ENCODE measurements around the gene SNX32.
A peak's percentile ranks its signal among the peaks of the same experiment; 100 is the strongest.

The SNX32 gene

DNA sequence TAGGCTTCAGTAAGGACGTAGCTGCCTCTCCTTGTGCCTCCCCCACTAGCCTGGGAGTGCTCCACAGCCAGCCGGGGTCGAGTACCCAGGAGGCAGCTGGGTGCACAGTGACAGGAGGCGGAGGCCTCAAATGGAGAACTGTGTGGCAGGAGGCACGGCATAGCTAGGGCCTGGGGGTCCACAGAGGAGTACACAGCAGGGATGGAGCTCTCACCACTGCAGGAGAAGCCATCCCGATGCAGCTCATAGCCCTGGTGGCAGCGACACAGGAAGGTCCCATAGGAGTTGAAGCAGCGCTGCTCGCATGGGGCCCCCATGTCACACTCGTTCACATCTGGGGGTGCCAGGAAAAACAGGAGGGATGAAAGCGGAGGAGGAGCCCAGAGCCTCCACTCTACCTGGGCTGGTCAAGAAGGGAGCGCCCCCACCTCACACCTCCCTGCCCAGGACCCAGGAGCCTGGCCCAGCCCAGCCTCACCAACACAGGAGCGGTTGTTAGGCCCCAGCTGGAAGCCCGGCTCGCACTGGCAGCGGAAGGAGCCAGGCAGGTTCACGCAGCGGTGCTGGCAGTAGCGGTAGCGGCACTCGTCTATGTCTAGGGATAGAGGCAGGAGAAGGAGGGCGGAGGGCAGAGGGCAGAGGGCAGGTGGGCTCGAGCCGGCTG is 36.0 kb downstream of the SNX32 start:
- DNase-seq: no peak

DNA sequence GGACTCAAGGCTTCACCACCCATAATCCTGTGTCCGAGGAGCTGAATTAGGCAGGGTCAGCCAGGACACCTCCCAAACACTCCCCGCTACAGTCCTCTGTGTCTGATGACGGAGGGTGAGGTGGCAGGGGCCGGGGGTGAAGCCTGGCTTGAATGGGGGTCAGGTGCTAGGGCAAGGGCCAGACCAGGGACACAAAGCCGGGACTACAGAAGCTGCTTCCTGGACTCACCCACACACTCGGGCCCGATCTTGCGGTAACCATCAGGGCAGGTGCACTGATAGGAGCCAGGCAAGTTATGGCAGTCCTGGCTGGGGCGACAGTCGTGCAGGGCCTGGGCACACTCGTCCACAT is 36.5 kb downstream of the SNX32 start:
- DNase-seq: no peak

DNA sequence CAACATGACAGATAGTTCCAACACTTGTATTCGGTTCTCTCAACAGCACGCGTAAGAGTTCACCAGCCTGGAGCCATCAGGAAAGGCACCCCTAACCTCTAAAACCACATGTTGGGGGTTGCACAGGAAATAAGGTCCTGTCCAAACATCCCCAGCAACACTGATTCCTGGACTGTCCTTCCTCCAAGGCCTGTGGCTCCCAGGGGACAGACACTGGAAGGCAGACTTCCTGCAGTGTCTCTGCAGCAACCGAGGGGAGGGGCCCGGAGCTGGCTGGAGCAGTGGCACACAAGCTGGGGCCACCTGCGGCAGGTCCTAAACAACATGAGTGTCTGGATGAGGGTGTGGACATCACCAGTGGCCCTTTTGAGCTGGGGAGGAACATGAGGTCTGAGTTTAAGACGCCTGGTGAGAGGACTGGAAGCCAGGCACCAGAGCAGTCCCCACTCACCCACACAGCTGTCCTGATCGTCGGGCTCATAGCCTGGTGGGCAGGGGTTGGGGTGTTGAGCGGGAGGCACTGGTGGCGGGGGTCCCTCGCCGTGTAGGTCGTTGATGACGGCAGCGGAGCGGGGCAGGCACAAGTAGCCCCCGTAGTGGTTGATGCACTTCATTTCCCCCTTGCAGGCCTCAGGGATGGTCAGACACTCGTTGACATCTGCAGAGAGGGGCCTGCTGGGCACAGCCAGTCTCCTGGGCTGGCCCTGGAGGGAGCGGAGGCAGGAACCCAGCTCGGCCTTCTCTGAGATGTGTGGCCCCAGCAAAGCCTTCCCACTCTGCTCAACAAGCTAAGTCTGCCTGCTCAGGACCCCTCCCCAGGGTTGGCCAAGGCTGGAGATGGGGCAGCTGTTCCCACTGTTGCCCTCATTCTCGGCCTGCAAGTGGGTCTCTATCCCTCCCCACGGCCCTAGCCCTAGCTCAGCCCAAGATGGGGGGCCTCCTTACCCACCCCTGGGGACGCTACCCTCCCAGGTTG is 37.2 kb downstream of the SNX32 start:
- DNase-seq: peak; percentile 69

DNA sequence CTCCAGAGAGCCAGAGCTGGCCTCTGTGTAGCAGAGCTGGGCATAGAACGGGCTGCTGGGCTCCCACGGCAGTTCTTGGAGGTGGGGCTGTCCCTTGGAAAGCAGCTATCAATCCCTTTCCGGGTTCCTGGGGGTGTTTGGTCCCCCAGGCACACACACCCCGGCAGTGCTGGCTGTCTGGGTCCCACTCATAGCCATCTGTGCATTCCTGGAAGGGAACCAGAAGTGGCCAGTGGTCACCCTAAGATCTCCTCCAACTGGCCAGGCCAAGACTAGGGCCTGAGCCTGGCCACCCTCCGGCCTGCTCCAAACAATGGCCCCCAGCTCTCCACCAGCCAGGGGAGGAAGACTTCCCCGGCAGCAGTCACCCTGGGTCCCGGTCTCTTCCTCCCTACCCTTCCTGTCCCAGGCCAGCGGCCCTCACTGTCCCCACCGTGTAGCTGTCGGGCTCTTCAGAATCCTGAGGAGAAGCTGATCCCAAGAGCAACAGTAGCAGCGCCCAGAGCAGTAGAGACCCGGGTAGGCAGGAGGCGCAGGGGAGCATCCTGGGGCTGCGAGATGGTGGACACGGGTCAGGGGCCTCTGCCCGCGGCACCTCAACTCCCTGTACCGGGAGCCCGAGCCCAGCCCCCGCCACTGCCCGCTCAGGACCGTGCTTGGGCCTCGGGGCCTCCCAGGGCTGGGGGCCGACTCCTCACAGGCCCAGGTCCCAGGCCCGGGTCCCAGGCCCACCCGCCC is 38.2 kb downstream of the SNX32 start:
- no peak for DNase-seq

DNA sequence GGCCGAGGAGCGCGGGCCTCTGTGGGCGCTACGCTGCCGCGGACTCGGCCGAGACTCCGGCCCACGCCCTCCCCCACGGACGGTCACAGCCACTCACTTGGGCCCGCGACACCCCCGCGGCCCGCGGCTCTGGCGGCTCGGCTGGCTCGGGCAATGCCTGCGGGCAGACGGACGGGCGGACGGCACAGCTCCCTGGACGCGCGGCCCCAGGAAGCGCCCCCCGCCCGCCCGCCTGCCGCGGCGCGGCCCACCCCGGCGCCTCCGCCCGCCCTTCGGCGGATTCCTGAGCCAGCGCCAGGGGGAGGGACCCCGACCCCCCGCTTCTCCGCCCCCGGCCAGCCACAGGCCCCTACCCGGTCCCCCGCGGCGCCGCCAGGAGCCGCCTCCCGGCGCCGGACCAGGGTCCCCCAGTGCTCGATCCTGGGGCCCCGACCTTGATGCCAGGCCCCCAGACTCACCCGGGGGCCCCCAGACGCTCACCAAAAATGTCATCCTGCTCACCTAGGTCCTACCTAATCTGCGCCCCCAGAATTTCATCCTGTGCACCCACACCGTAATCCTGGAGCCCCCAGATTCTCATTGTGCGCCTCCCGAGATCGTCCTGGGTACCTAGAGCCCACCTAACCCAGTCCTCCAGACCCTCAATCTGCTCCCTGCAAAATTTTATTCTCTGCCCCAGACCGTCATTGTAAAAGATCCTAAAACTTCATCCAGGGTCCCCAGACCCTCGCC is 39.0 kb downstream of the SNX32 start, which contains the start of gene EFEMP2:
Gene EFEMP2 (minus strand): TSS at position 215 of the 732 bp plus-strand sequence. CDS start 446 bp downstream, outside the sequence.
- DNase-seq: peak; percentile 86

DNA sequence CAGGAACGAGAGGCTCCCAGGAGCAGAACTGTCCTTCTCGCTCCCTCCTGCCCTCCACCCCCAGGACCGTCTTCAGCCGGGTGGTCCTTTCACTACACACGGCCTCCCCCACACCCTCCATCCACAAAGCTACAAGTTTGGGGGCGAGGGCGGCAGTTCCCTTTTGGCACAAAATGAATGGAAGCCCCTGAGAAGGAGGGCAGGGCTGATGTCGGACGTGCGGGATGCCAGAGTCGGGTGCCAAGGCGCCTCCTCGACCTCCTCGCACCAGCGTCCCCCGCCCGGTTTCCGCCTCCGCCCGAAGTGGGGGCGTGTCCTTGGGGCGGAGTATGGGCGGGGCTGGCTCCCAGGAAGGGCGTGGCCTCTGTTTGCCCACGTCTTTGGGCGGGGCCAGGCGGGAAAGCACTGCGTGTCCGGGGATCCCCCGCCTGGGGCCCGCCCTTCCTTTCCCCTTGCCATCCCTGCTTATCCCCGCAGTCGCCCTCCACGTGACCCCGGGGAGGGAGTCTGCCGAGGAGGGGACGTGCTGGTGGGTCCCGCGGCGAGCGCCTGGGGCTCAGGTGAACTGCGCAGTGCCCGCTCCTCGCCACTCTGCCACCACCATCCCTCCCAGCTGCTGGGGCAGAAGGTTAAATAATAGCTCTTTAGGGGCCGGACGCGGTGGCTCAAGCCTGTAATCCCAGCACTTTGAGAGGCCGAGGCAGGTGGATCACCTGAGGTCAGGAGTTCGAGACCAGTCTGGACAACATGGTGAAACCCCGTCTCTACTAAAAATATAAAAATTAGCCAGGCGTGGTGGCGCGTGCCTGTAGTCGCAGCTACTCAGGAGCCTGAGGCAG is 39.8 kb downstream of the SNX32 start:
- DNase-seq: peak; percentile 96

DNA sequence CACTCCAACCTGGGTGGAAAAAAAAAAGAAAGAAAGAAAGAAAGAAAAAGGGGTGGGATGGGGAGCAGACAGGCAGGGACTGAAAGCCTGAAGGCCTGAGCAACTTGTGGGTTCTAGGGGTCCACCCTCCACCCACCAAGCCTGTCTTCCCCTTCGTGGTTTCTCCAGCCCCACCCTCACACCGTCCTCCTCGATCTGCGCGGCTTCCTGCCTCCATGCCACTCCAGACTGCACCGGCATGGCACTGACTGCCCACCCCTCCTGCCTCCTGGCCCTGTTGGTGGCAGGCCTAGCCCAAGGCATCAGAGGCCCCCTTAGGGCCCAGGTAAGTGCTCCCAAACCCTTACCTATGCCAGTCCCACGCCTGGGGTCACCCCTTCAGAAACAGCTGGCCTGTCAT is 45.9 kb downstream of the SNX32 start, which contains the start of gene CTSW:
Gene CTSW (plus strand): TSS at position 221 of the 400 bp plus-strand sequence. CDS start 18 bp downstream, at position 239.
- no peak for DNase-seq

DNA sequence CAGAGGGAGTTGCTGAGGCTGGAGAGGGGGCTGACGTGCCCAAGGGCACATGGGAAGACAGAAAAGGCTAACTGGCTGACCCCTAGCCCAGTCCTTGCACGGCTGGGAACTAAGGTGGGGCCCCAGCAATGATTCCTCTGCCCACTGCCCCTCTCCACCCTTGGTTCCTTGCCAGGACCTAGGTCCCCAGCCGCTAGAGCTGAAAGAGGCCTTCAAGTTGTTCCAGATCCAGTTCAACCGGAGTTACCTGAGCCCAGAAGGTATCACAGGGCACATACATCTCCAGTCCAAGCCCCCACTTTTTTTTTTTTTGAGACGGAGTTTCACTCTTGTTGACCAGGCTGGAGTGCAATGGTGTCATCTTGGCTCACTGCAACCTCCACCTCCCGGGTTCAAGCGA is 46.3 kb downstream of the SNX32 start:
- DNase-seq: no peak

DNA sequence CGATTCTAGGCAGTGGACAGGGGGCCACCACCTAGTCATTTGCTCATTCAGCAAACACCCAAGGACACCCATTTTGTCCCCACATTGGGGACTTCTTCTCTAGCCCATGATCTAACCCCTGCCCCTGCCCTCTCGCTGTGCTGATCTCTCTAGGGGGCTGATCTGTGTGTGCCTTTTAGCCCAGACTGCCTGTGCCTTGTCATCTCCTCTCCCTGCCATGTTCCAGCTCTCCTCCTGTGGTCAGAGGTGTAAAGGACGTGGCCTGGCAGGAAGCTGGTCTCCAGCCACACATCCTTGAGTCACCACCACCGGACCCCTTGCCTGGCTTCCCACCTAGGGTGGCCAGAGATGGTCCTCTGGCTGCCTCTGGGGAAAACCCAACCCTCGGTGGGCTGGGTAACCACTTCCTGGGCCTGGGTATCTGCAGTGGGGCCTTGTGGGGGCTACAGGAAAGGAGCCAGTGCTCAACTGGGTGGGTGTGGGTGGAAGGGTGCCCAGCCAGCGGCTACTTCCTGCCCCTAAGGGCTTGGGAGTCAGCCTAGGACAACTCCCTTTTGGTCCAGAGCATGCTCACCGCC is 47.2 kb downstream of the SNX32 start:
- DNase-seq: no peak

DNA sequence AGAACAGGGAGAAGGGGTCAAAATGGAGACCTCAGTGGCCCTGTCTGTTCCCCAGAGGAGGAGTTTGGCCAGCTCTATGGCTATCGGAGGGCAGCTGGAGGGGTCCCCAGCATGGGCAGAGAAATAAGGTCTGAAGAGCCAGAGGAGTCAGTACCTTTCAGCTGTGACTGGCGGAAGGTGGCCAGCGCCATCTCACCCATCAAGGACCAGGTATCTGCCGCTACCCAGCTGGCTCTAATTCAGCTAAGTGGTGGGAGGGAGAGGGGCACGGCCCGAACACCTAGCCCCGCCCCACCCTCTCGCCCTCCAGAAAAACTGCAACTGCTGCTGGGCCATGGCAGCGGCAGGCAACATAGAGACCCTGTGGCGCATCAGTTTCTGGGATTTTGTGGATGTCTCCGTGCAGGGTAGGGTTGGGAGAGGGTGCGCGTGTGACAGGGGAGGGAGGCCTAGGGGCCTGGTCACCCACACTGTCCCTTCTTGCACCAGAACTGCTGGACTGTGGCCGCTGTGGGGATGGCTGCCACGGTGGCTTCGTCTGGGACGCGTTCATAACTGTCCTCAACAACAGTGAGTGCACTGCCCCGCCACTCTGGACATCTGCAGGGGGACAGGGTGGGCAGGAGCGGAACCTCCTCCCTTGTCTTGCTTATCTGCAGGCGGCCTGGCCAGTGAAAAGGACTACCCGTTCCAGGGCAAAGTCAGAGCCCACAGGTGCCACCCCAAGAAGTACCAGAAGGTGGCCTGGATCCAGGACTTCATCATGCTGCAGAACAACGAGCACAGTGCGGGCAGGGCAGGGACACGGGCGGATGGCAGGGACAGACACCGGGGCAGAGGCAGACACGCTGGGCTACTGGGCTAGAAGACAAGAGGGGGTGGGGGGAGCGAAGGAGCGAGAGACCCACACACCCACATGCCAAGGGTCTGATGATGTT is 48.6 kb downstream of the SNX32 start:
- no peak for DNase-seq

DNA sequence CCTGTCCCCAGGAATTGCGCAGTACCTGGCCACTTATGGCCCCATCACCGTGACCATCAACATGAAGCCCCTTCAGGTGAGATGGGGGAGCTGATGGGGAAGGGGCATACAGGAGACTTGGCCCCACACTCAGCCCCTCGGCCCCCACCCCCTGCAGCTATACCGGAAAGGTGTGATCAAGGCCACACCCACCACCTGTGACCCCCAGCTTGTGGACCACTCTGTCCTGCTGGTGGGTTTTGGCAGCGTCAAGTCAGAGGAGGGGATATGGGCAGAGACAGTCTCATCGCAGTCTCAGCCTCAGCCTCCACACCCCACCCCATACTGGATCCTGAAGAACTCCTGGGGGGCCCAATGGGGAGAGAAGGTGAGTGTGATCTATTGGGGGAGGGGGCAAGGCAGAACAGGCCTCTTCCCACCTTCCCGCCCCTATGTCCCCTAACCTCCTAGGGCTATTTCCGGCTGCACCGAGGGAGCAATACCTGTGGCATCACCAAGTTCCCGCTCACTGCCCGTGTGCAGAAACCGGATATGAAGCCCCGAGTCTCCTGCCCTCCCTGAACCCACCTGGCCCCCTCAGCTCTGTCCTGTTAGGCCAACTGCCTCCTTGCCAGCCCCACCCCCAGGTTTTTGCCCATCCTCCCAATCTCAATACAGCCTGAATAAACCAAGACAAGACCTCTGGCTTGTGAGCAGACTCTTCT is 49.4 kb downstream of the SNX32 start:
- DNase-seq: no peak

DNA sequence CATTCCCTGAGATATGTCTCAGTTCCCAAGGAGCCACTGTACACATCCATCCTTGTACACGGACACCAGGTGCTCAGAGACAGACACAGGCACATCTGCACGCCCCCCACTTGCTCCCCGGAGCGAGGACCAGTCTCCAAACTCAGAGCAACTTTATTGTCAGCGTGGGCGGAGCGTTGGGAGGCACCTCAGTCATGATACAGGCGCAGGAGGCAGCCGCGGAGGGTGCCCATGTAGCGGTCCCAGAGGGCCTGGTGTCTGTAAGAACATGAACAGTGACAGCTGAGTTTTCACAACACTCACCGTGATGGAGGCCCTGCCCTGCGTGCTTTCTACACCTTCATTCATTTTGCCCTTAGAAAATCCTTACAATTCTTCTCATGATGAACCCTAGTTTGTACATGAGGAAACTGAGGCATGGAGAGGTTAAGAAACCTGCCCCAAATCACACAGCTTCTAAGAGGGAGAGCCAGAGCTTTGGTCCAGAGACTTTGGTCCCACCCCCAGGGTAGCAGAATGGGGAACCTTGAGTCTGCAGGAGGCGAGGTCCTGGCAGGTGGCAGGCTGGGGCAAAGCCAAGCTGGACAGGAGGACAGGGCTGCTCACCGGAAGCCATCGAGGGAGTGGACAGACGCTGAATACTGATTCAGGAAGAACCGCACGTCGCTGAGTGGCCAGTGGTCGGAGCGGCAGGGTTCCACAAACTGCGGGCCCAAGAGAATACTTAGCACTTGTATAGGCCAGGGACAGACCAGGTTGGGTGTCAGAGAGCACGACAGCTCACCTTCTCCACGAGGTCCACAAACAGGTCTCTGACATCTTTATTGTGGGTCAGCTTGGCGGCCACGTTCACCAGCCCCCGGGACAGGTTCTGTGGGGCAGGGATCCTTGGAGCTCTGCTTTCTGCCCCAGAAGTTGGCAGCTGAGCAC is 50.3 kb downstream of the SNX32 start:
- no peak for DNase-seq

DNA sequence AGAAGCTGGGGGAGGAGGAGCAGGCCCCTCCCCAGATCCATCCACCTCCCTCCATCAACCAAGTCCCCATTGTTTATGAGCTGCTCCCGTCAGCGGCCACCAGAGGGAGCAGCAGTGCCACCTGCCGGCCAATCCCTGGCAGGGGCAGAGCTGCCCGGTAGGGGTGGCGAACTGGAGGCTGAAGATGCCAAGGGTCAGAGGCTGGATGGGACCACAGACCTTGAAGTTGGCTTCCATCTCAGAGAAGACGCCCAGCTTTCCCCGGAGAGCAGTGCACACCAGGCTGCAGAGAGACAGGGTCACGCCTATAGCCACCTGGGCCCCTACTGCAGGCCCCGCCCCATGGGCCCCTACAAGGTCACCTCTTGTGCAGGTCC is 50.9 kb downstream of the SNX32 start:
- DNase-seq: peak; percentile 84

DNA sequence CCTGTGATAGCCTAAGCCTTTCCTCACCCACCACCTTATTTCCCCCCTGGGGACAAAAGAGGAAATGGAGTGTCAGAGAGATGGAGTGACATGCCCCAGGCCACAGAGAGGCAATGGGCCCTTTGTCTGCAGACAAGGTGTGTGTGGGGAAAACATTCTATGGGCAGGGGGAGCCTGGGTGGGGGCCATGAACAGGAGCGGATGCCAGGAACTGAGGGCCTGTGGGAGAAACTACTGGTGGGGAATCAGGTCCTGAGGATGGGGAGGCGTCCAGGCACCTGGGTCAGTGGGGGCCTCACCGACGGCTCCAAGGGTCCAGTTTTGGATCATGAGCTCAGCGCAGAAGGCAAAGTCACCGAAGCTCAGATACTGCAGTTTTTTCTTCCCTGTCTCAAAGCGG is 51.5 kb downstream of the SNX32 start:
- DNase-seq: no peak

DNA sequence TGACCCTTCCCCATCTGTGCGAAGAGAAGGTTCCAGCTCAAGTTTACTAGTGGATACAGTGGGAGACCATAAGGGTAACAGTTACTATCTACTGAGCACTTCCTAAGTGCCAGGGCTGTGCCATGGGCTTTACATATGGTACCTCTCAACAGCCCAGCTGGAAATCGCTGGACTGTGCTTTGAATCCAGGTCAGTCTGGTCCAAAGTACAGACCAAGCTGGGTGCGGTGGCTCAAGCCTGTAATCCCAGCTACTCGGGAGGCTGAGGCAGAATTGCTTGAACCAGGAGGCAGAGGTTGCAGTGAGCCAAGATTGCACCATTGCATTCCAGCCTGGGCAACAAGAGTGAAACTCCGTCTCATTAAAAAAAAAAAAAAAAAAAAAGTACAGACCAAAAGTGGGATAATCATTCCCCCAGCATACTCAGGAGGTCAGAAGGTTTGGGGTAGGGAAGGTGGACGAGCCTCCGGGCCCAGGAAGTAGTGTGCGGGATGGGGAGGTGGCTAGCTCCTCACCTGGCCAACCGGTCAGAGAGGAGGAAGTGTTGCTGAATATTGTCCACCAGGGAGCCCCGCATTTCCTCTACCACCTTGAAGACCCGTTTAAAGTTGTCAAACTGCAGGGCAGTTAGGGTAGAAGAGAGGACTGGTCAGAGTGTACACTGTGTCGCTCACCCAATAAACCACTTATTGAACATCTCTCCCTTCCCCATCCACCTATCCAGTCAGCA is 52.2 kb downstream of the SNX32 start:
- DNase-seq: no peak

DNA sequence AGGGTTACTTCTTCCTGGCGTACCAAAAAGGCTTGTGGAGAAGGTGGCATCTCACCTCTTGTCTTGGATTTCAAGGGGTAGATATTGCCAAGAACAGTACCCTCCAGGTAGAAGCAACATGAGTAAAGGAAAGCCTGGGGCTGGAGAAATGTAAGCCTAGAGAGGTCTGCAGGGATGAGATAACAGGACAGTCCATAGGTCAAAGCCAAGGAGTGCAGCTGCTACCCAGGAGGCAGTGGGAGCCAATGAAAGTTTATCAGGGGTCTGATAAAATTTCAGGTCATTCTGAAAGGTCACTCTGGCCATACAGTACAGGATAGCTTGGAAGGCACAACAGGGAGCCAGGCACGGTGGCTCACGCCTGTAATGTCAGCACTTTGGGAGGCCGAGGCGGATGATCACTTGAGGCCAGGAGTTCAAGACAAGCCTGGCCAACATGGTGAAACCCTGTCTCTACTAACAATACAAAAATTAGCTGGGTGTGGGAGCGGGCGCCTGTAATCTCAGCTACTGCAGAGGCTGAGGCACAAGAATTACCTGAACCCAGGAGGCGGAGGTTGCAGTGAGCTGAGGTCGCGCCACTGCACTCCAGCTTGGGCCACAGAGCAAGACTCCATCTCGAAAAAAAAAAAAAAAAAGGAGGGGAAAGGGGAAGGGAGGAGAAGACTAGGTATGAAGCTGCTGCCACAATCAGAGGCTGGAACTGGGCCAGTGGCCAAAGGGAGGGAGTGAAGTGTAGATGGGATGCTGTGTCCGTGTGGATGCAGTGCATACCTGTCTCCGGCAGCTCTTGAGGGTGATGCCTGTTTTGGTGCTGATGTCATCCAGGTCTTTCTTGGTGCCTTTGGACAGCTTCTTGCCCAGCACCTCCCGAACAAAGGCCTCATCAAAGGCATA is 53.3 kb downstream of the SNX32 start:
- no peak for DNase-seq

Data from femur (tissue), 1 donor.